CD14-positive monocyte (primary cell): Measurements from ENCODE around the gene FAM168A. TPM values are rescaled to one million over a fixed set of nuclear protein-coding genes. Genes with fewer than 3 reads are reported as not detected.

Experiments used
- DNase-seq, 3 donors: peaks; one replicate each; pipeline ENCODE4 v3.0.0-alpha.2; 2011 to 2022
- H2AFZ ChIP-seq: 2 replicates; pipeline ENCODE4 v1.6.0; 2012; ENCODE audit warnings: mild to moderate bottlenecking, low read depth, low read length, inconsistent platforms; ENCODE audit not compliant: insufficient read depth, poor library complexity, severe bottlenecking
- H3K27ac ChIP-seq, 2 donors: 1 replicate in 1 of 2; 2 replicates in 1 of 2; pipeline ENCODE4 v1.5.1; 2012 to 2013; ENCODE audit warnings: low read length in 2 of 2, control low read depth in 1 of 2, inconsistent platforms in 1 of 2, low read depth in 1 of 2, mild to moderate bottlenecking in 1 of 2
- H3K27me3 ChIP-seq, 2 donors: one replicate each; pipeline versions ENCODE4 v1.6.0 to v1.6.1; 2011 to 2013; ENCODE audit warnings: low read length in 2 of 2; ENCODE audit not compliant: control insufficient read depth in 2 of 2, insufficient read depth in 2 of 2
- H3K36me3 ChIP-seq, 2 donors: replicated peaks in 1 of 2; 1 replicate in 1 of 2; 2 replicates in 1 of 2; pipeline versions ENCODE4 v1.5.1 to v1.6.1; 2012 to 2013; ENCODE audit warnings: low read length in 2 of 2, control low read depth in 1 of 2, inconsistent platforms in 1 of 2, mild to moderate bottlenecking in 1 of 2; ENCODE audit not compliant: insufficient read depth in 2 of 2, control insufficient read depth in 1 of 2
- H3K4me1 ChIP-seq, 2 donors: 1 replicate in 1 of 2; 2 replicates in 1 of 2; pipeline versions ENCODE4 v1.5.1 to v1.6.1; 2012 to 2013; ENCODE audit warnings: low read length in 2 of 2, control low read depth in 1 of 2, inconsistent platforms in 1 of 2, mild to moderate bottlenecking in 1 of 2, moderate library complexity in 1 of 2; ENCODE audit not compliant: insufficient read depth in 2 of 2, control insufficient read depth in 1 of 2
- H3K4me2 ChIP-seq: replicated peaks from 2 replicates; pipeline ENCODE3; 2012; ENCODE audit warnings: low read length, moderate library complexity, mild to moderate bottlenecking; ENCODE audit not compliant: poor library complexity, severe bottlenecking; ENCODE audit errors: extremely low read depth
- H3K4me3 ChIP-seq, 3 experiments: fragments of 200-600 bp in 1 of 3; sonication (generic) in 1 of 3; replicated peaks in 1 of 3; 1 replicate in 2 of 3; 2 replicates in 1 of 3; pipeline ENCODE4 v1.5.1; 2011 to 2013; ENCODE audit warnings: low read length in 3 of 3, mild to moderate bottlenecking in 3 of 3, control low read depth in 2 of 3, low read depth in 2 of 3, inconsistent platforms in 1 of 3, moderate library complexity in 1 of 3
- H3K79me2 ChIP-seq: 2 replicates; pipeline ENCODE4 v1.6.0; 2012; ENCODE audit warnings: mild to moderate bottlenecking, control low read depth, inconsistent platforms, low read length, moderate library complexity; ENCODE audit not compliant: insufficient read depth
- H3K9ac ChIP-seq: 2 replicates; pipeline ENCODE4 v1.6.0; 2017; ENCODE audit warnings: low read length, mild to moderate bottlenecking; ENCODE audit not compliant: insufficient read depth, poor library complexity, severe bottlenecking
- H3K9me3 ChIP-seq, 2 donors: replicated peaks in 1 of 2; 1 replicate in 1 of 2; 2 replicates in 1 of 2; pipeline versions ENCODE4 v1.5.1 to v1.6.1; 2012 to 2013; ENCODE audit warnings: low read length in 2 of 2, control low read depth in 1 of 2; ENCODE audit not compliant: control insufficient read depth in 1 of 2, insufficient read depth in 1 of 2
- H4K20me1 ChIP-seq: 2 replicates; pipeline ENCODE4 v1.6.0; 2012; ENCODE audit warnings: mild to moderate bottlenecking, low read length, control low read depth, moderate library complexity; ENCODE audit not compliant: insufficient read depth
- H3K27ac Mint-ChIP-seq, 7 donors: one replicate each; pipeline ENCODE4 v1.8.0; 2020; ENCODE audit warnings: mild to moderate bottlenecking in 7 of 7, mixed read lengths in 7 of 7, moderate library complexity in 6 of 7, inconsistent platforms in 2 of 7
- H3K27me3 Mint-ChIP-seq, 3 donors: one replicate each; pipeline ENCODE4 v1.8.0; 2021 to 2022; ENCODE audit warnings: low read depth in 3 of 3, mild to moderate bottlenecking in 3 of 3, mixed read lengths in 3 of 3, moderate library complexity in 3 of 3, inconsistent platforms in 1 of 3
- H3K36me3 Mint-ChIP-seq, 2 donors: one replicate each; pipeline ENCODE4 v1.8.0; 2020; ENCODE audit warnings: mixed read lengths in 2 of 2, inconsistent platforms in 1 of 2, mild to moderate bottlenecking in 1 of 2
- H3K4me1 Mint-ChIP-seq: one replicate; pipeline ENCODE4 v1.8.0; 2020; ENCODE audit warnings: mild to moderate bottlenecking, mixed read lengths
- H3K4me3 Mint-ChIP-seq, 2 donors: one replicate each; pipeline ENCODE4 v1.8.0; 2020; ENCODE audit warnings: mild to moderate bottlenecking in 2 of 2, mixed read lengths in 2 of 2, moderate library complexity in 1 of 2
- H3K9me3 Mint-ChIP-seq, 7 donors: one replicate each; pipeline ENCODE4 v1.8.0; 2020 to 2022; ENCODE audit warnings: mixed read lengths in 7 of 7, mild to moderate bottlenecking in 6 of 7, moderate library complexity in 6 of 7, inconsistent platforms in 2 of 7
- WGBS: methylation state at CpG from one replicate; pipeline ENCODE4 v1.1.5; 2013; ENCODE audit warnings: missing lambda C conversion rate; ENCODE audit not compliant: insufficient coverage; 5-methylcytosine and 5-hydroxymethylcytosine counted together
- intact Hi-C, 2 donors: fragments of 100-400 bp; cut with micrococcal nuclease; formaldehyde crosslinking; loops; one replicate each; pipeline versions ENCODE4 v1.15.0 to v1.15.1; 2023
- polyA plus RNA-seq, 3 donors: library from polyadenylated mRNA; depleted of rRNA in 1 of 3; unstranded in 2 of 3; stranded (reverse) in 1 of 3; fragments of 300-500 nt in 2 of 3; fragments of >200 nt in 1 of 3; fragmentation: Illumina TruSeq in 2 of 3; gene quantifications; 1 replicate in 2 of 3; 2 replicates in 1 of 3; pipeline ENCODE4 v1.2.3, GENCODE V29; 2012 to 2021
- TF ChIP-seq, protein P1 (sequence below): fragments of 200-600 bp; IDR thresholded peaks from one replicate; pipeline ENCODE4 v1.8.0; 2022; ENCODE audit warnings: antibody characterized with exemption, mild to moderate bottlenecking

The FAM168A gene
- polyA plus RNA-seq, 3 donors, result 1.4 to 13.3 (median 2.1) TPM

DNA sequence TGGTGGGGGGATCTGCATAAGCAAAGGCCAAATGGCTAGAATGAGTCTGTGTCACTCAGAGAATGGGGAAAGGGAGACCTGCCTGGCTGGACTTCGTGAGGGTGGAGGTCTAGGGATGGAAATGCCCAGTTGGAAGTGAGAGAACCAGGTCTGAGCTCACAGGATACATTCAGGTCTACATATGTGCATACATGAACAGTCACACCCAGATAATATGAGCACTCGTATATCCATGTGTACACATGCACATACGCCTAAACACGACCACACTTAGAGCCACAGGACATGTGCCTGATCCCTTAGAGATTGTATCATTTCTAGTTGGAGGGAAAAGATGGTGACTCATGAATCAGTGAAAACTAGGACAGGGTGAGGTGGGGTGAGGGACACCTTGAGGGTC, 242.8 kb downstream of the FAM168A start:
- no CpG with 5 or more reads among the region's 4 CpGs for WGBS
- Histone ChIP-seq H2AFZ (no peak overlapping the region), H3K27me3 (no peaks in the 10 kb centered on the region), H3K79me2 (no peaks in the 10 kb centered on the region), H3K9ac (no peak overlapping the region), H3K4me2 (no peak overlapping the region), H3K4me1 (peaks cover 10 to 12% of the 10 kb centered on the region in 2 donors), H4K20me1 (no peaks in the 10 kb centered on the region), H3K9me3 (no peaks in the 10 kb centered on the region), H3K36me3 (no peaks in the 10 kb centered on the region), H3K4me3 (no peak overlapping the region), H3K27ac (no peak overlapping the region)
- H3K27me3 Mint-ChIP-seq, result peaks cover 0 to 1% (median 0%) of the 10 kb centered on the region in 3 donors
- no peak overlapping the region for H3K27ac Mint-ChIP-seq
- intact Hi-C loops, result no loop called here
- no peak for DNase-seq
- H3K9me3 Mint-ChIP-seq, result peaks cover 0 to 3% (median 0%) of the 10 kb centered on the region in 7 donors
- no peaks in the 10 kb centered on the region for H3K36me3 Mint-ChIP-seq
- no peak overlapping the region for H3K4me3 Mint-ChIP-seq
- TF ChIP-seq, protein P1, sequence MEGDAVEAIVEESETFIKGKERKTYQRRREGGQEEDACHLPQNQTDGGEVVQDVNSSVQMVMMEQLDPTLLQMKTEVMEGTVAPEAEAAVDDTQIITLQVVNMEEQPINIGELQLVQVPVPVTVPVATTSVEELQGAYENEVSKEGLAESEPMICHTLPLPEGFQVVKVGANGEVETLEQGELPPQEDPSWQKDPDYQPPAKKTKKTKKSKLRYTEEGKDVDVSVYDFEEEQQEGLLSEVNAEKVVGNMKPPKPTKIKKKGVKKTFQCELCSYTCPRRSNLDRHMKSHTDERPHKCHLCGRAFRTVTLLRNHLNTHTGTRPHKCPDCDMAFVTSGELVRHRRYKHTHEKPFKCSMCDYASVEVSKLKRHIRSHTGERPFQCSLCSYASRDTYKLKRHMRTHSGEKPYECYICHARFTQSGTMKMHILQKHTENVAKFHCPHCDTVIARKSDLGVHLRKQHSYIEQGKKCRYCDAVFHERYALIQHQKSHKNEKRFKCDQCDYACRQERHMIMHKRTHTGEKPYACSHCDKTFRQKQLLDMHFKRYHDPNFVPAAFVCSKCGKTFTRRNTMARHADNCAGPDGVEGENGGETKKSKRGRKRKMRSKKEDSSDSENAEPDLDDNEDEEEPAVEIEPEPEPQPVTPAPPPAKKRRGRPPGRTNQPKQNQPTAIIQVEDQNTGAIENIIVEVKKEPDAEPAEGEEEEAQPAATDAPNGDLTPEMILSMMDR, result no peak
- peaks cover 14% of the 10 kb centered on the region for H3K4me1 Mint-ChIP-seq

DNA sequence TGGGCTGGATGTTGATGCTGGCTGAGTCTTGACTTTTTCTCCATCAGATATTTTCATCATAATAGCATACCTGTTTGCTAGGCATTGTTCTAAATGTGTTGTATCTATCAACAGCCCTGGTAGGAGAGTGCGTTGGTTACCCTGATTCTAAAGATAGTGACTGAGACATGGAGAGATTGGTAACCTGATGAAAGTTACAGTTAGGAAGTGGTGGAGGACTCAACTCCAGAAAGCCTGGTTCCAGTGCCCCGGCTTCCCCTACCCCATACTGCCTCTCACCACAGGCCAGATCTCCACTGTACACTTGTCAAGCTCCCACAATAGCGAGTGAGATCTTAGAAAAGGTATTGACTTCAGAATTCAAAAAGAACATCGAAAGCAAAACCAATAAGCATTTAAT, 244.5 kb downstream of the FAM168A start:
- Mint-ChIP-seq H3K27ac (no peak overlapping the region), H3K27me3 (no peaks in the 10 kb centered on the region), H3K4me3 (no peak overlapping the region), H3K4me1 (peaks cover 15% of the 10 kb centered on the region), H3K9me3 (peaks cover 0 to 3% (median 0%) of the 10 kb centered on the region in 7 donors), H3K36me3 (no peaks in the 10 kb centered on the region)
- Histone ChIP-seq H3K9ac (no peak overlapping the region), H3K9me3 (no peaks in the 10 kb centered on the region), H3K79me2 (no peaks in the 10 kb centered on the region), H3K36me3 (no peaks in the 10 kb centered on the region), H2AFZ (no peak overlapping the region), H3K4me3 (no peak overlapping the region), H4K20me1 (no peaks in the 10 kb centered on the region), H3K27ac (no peak overlapping the region), H3K4me2 (no peak overlapping the region), H3K27me3 (no peaks in the 10 kb centered on the region), H3K4me1 (peaks cover 12 to 15% of the 10 kb centered on the region in 2 donors)
- no CpG with 5 or more reads among the region's 4 CpGs for whole genome bisulfite sequencing
- intact Hi-C loops, result loop anchor here in 1 of 2 donors (5.0 kb wide), 1 partner anchor 309 kb away; no protein-coding TSS in a partner anchor
- no peak for DNase-seq
- TF ChIP-seq, protein P1, result no peak
